ENCODE measurements around the gene CACNA1H.
"Not testable (repeated sequence)": the region's sequence is repeated elsewhere in the genome, so short reads cannot be mapped to it uniquely, and the experiment has no call there.

The CACNA1H gene

DNA sequence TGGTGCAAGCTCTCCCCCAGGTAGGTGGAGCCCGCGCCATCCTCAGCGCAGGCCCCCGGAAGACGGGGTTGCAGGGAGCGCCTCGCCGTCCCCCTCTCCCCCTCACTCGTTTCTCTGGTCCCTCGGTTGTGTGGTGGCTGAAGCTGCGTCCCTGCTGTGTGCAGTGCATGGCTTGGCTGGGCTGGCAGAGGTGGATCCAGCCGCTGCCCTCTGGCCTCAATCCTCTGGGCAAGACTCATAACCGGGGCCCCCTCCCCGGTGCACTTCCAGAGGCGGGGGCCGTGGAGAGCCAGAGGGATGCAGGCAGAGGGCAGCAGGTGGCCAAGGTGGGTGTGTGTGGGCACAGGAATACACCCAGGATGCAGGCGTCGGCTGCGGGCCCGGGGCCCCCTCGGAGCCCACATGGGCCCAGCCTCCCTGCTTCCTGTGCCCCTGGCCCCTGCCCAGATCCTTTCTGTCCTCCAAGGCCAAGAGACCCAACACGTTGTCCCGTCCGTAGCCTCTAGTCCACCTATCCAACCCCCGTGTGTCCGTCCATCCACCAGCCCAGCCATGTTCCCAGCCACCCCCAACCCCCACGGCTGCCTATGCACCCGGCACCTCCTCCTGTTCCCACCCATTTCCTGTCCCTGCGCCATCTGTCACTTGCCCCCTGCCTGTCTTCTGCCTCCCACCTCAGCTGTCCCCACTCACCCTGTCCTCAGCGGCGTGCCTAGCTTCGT is 62.8 kb downstream of the CACNA1H start:
- DNase-seq, result no peak

DNA sequence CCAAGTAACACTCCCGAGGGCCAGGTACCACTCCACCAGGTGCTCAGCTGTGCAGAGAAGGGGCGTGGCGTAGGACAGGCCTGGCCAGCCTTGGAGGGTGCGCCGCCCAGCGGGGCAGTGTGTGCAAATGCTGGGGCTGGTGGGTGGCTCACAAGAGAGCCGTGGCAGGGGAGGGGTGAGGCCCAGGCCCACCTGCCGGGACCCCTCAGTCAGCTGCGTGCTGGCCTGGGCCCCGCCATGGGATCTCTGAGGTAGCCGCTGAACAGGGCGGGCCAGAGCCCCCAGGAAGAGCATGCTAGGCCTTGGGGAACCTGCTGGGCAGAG is 63.4 kb downstream of the CACNA1H start:
- no peak for DNase-seq

DNA sequence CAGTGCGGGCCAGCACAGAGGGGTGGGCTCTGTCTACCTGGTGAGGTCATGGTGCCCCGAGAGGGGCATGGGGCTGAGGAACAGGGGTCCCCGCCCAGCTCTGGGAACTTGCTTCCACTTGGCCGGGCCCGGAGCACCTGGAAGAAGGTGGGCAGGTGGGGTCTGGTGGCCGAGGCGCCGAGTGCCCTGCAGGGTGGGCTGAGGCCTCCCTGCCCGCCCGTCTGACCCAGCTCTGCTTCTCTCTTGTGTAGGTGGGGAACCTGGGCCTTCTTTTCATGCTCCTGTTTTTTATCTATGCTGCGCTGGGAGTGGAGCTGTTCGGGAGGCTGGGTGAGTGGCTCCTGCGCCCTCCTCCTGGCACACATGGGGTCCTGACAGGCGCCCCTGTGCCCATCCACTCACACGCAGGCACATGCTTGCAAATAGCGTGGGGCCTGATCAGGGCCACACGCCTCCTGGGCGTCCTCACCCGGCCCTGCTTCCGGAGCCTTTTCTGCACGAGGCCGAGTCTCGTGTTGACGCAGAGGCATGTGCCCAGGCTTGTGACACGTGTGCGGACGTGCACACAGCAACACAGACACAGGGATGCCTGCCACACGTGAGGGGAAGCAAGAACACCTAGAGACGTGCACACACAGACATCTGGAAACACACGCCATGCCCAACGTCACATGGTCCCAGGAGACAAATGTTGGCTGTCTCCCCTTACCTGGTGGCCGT is 63.9 kb downstream of the CACNA1H start:
- DNase-seq, result no peak

DNA sequence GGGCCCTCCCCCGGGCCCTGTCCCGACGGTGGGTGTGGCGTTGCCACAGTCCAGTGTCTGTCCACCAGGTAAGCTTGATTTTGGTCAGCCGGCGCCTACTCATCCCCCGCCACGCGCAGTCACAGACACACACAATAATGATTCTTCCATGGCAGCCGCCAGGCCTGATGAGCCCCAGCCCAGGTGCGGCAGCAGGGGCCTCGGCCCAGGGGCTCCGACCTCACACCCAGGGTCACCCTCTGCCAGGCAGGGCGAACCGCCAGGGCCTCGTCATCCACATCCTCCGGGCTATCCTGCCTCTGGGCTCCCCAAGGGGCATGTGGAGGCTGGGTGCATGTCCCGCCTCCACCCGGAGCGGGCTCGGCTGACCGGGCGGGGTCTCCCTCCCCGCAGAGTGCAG is 64.6 kb downstream of the CACNA1H start:
- DNase-seq, result no peak

DNA sequence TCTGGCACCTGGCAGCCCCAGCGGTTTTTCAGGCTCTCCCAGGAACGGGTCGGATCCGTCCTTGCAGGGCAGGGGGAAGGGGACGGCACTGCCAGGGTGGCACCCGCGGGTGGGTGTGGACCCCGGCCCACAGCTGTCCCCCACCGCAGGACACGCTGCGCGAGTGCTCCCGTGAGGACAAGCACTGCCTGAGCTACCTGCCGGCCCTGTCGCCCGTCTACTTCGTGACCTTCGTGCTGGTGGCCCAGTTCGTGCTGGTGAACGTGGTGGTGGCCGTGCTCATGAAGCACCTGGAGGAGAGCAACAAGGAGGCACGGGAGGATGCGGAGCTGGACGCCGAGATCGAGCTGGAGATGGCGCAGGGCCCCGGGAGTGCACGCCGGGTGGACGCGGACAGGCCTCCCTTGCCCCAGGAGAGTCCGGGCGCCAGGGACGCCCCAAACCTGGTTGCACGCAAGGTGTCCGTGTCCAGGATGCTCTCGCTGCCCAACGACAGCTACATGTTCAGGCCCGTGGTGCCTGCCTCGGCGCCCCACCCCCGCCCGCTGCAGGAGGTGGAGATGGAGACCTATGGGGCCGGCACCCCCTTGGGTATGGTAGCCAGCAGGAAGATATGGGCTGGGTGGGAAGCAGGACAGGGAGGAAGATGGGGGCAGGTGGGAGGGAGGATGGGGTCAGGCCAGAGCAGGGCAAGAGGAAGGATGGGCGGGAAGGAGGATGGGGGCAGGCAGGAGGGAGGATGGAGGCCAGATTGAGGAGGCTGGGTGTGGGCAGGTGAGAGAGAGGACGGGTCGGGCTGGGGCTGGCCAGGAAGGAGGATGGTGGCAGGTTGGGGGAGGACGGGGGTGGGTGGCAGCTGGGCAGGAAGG is 65.4 kb downstream of the CACNA1H start:
- no peak for DNase-seq

DNA sequence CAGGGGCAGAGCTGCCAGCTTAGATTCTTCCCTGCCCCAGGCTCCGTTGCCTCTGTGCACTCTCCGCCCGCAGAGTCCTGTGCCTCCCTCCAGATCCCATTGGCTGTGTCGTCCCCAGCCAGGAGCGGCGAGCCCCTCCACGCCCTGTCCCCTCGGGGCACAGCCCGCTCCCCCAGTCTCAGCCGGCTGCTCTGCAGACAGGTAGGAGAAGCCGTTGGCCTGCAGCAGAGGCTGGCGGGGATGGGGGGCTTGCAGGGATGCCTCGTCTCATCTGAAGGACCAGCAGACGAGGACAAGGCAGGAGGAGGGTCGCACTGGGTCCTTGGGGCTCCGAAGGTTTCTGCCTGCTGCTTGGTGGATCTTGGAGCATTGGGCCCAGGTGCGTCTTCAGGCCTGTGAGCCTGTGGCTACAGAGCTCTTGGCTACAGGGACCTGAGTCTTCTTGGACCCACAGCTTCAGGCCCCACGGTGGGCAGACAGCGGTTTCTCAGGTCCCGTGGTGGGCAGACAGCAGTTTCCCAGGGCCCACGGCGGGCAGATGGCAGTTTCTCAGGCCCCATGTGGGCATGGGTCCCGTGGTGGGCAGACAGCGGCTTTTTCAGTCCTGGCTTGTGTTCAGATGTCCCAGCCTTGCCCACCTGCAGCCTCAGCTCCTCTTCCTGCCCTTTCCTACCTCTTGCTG is 66.2 kb downstream of the CACNA1H start:
- DNase-seq, result no peak

DNA sequence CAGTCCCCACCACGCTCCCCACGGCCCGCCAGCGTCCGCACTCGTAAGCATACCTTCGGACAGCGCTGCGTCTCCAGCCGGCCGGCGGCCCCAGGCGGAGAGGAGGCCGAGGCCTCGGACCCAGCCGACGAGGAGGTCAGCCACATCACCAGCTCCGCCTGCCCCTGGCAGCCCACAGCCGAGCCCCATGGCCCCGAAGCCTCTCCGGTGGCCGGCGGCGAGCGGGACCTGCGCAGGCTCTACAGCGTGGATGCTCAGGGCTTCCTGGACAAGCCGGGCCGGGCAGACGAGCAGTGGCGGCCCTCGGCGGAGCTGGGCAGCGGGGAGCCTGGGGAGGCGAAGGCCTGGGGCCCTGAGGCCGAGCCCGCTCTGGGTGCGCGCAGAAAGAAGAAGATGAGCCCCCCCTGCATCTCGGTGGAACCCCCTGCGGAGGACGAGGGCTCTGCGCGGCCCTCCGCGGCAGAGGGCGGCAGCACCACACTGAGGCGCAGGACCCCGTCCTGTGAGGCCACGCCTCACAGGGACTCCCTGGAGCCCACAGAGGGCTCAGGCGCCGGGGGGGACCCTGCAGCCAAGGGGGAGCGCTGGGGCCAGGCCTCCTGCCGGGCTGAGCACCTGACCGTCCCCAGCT is 67.3 kb downstream of the CACNA1H start:
- no peak for DNase-seq

DNA sequence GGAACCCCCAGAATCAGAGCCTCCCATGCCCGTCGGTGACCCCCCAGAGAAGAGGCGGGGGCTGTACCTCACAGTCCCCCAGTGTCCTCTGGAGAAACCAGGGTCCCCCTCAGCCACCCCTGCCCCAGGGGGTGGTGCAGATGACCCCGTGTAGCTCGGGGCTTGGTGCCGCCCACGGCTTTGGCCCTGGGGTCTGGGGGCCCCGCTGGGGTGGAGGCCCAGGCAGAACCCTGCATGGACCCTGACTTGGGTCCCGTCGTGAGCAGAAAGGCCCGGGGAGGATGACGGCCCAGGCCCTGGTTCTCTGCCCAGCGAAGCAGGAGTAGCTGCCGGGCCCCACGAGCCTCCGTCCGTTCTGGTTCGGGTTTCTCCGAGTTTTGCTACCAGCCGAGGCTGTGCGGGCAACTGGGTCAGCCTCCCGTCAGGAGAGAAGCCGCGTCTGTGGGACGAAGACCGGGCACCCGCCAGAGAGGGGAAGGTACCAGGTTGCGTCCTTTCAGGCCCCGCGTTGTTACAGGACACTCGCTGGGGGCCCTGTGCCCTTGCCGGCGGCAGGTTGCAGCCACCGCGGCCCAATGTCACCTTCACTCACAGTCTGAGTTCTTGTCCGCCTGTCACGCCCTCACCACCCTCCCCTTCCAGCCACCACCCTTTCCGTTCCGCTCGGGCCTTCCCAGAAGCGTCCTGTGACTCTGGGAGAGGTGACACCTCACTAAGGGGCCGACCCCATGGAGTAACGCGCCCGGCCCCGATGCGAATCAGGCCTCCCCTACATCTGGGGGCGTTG is 68.1 kb downstream of the CACNA1H start:
- no peak for DNase-seq

DNA sequence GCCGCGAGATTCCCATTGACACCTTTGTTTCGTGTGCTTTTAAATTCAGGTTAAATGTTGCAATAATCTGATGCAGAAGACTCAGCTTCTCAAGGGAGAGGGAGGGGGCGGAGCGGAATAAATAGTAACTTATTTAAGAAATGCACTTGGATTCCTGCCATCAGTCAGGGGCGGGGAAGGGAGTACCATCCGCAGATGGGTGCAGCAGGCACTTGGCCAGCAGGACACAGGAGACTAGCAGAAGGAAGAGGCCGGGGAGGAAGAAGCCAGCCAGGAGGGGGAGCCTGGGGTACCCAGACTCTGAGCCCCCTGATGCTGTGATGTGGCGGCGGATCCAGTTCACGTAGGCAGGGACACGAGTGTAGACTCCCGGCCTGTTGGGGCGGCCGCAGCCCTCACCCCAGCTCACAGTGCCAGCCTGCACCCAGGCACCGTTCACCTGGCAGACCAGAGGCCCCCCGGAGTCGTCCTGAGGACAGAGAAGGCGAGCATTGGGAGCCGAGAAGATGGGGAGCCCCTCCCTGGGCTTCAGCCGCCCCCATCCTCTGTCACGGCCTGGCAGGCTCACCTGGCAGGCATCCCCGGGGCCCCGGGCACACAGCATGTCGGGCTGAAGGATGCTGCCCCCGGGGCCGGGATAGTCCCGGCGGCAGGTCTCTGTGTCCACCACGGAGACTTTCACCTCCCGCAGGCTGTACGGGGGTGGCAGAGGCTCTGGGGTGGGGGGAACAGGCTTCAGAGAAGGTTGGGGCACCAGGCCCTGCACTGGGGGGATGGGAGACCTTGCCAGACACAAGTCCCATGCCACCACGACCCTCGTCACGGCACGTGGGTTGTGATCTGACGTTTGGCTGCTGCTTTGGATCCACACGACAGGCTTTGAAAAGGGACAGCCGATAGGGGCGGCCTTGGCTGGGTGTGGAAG is 69.0 kb downstream of the CACNA1H start:
- DNase-seq, result no peak

DNA sequence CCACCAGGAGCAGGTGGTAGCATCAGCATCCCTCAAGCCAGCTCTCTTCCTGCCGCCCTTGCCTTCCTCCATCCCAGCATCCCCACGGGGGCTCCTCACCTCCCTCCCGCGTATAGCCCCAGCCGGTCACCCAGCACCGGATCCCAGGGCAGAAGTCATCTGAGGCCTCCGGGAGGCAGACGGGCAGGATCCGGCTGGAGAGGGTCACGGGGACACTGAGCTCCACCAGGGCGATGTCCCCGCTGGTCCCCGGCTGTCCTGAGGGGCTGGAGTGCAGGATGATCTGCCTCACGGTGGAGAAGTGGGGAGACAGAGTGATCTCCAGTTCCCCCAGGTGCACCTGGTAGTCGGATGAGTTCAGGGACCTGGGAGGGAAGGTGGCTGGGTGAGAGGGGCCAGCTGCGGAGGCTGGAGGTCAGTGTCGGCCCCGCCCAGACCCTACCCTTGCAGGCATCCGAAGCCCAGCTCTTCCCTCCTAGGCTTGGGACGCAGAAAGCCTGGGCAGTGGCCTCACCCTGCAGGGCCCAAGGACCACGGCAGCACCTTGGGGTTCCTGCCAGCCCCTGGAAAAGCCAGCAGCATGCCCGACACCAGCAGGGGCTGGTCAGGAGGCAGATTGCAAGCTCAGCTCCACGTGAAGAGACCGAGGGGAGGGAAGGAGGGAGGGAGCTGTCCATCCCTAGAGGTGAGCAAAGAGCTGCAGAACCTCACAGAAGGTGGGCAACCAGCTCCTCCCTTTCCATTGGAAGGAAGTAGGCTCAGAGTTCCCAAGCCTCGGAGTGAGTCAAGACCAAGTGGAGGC is 69.8 kb downstream of the CACNA1H start:
- no peak for DNase-seq

DNA sequence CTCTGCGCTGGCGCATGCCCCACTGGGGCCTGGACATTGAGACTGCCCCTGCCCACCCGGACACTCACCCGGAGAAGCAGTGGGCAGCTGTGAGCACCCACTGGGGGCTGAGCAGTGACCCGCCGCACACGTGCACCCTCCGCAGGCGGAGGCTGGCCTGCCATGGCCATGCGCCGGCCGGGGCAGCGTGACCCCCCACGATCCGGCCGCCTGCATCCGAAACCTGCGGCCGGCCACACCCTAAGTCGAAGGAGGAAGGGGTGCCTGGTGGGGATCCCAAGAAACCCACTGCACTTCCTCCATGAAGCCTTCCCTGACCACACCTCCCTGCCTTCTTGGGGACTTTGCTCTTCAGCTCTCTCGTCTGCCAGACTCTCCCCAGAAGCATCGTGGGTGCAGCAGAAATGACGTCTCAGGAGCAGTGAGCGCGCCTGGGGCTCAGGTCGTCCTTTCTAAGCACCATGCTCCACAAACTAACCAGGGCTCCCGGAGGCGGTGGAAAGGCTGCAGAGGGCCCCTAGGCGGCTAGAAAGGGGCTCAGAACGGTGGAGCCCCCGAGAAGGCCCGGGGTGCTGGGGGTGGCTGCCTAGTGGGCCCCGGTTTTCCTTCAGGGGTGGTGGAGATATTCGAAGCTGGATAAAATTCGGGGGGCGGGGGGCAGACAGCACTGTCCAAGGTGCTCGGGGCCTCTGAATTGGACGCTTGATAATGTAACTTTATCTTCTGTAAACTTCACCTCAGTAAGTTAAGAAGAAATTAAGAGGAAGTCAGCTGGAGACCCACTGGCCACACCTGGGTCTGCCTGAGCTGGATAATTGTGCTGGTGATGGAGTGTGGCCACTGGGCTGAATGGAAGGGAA is 70.7 kb downstream of the CACNA1H start:
- DNase-seq, result no peak

DNA sequence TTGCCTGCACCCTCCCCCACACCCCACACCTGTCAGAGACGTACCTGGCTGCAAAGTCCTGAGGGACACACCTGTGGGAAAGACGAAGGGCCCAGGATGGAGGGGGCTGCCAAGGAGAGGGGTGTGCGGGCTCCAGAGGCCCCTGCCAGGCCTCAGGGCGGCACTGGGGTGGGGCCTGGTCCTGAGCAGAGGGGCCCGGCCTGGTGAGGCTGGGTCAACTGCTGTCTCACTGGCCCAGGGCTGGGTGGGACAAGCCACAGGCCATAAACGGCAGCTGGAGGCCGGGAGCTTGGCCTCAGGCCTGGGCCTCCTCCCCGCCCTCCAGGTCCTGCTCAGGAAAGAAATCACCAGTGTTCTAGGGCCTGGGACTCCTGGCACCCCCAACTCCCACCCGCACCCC is 71.7 kb downstream of the CACNA1H start:
- DNase-seq, result no peak

DNA sequence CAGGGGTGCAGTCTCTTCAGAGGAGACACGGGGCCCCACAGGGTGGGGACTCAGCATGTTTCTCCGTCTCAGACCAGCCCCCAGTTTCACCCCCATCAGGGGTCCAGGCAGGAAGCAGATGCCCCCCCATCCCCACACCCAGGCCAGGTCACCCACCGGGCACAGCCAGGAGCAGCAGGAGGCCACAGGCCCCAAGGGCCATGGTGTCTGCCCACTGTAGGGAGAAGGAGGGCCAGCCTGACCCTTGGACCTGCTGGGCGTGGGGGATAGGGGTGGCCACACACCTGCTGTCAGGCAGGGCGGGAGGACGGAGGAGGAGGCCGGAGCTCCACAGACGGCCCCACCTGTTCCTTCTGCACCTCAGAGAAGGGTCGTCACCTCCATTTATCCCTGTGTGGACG is 72.1 kb downstream of the CACNA1H start, which contains the start of gene TPSG1:
TPSG1 (minus strand) TSS at position 218 of the 401 bp plus-strand sequence; CDS start at position 202, 16 bp downstream.
- DNase-seq, result no peak

DNA sequence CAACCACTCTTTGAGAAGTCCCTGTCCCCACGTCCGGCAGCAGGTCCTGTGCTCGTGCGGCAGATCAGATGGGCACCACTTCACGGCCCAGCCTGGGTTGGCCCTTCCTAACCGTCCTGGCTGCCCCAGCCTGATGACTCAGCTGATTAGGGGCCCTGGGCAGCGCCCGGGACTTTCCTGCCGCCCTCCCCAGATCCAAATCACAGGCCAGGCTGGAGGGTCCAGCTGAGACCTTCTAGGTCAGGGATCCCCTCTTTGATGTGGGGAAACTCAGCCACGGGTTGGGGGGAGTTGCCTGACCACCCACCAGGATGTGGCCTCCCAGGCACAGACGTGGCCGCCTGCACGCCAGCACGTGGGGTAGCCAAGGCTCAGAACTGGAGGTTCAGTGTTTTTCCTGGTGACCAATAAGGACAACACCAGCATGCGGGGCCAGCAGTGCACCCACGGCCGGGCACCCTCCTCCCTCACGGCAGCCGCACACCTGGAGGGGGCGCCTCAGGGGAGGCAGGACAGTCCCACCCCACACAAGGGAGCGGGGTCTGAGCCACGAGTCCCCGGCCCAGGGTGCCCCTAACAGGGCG is 72.9 kb downstream of the CACNA1H start:
- DNase-seq, result not testable (repeated sequence)

DNA sequence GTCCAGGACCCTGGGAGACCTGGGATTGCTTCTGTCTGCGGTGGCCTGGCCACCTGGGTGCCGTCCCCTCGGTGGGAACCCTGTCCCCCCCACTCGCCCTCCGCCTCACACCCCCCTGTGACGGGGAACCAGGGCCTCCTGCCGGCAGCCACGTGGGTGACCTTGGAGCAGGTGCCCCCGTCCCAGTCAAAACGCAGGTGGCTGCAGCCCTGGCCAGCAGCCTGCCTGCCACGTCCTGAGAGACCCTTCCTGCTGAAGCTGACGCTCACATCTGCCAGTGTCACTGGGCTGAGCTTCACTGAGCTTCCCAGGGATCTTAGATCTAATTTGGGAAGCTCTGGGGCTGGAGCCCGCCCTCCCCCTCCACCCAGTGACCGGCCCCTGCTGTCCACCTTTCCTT is 73.8 kb downstream of the CACNA1H start:
- not testable (repeated sequence) for DNase-seq

DNA sequence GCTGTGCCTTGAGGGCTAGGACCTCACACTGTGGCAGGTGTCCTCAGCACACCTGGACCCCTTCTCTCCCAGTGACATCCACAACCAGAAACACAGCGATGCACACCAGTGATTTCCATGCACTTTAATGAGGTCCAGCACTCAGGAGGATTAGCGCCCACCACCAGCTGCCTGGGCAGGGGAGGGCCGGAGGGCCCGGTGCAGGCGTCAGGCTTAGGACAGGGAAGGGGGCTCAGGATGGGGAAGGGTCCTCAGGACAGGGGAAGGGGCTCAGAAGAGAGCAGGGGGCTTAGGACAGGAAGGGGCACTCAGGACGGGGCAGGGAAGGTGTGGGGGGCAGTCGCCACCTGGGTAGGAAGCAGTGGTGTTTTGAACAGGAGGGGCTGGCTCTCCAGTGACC is 75.3 kb downstream of the CACNA1H start:
- not testable (repeated sequence) for DNase-seq

DNA sequence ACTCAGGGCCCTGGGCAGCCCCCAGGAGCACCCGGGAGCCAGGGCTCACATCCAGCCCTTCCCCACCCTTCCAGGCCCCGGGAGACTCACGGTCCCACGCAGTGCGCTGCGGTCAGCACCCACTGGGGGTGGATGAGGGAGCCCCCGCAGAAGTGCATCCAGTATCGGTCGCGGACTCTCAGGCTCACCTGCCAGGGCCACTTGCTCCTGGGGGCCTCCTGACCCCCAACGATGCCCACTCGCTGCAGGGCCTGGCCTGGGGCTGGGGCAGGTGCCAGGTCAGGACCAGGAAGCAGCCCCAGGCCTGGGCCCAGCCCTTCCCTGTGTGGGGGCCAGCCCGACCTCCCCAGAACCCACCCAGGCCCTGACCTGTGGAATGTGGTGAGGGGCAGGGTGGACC is 76.6 kb downstream of the CACNA1H start:
- not testable (repeated sequence) for DNase-seq

DNA sequence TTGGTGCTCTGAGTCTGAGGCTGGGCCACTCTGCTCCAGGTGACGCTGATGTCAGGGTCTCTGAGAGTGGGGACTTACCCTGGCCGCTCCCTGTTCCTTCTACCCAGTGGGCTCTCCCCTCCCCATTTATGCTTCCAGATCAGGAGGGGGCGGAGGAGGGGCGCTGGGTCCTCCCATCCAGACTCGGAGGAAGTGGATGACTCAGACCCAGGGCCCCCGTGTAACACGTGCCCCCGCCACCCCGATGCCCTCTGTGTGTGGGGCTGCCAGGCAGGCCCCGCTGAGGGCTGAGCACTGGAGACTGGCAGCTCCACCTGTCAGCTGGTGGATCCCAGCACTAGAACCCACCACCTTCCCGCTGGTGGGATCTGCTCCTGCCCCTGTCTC is 77.2 kb downstream of the CACNA1H start, which contains the start of gene TPSB2:
TPSB2 (minus strand) TSS at position 101 of the 387 bp plus-strand sequence. CDS start 233 bp downstream, outside the sequence.
- DNase-seq, result not testable (repeated sequence)

All from NCI-H1092 treated with DMSO at 0.1 percent for 48 hours (cell line).